ENCODE data around the gene CRTC3.

DNA sequence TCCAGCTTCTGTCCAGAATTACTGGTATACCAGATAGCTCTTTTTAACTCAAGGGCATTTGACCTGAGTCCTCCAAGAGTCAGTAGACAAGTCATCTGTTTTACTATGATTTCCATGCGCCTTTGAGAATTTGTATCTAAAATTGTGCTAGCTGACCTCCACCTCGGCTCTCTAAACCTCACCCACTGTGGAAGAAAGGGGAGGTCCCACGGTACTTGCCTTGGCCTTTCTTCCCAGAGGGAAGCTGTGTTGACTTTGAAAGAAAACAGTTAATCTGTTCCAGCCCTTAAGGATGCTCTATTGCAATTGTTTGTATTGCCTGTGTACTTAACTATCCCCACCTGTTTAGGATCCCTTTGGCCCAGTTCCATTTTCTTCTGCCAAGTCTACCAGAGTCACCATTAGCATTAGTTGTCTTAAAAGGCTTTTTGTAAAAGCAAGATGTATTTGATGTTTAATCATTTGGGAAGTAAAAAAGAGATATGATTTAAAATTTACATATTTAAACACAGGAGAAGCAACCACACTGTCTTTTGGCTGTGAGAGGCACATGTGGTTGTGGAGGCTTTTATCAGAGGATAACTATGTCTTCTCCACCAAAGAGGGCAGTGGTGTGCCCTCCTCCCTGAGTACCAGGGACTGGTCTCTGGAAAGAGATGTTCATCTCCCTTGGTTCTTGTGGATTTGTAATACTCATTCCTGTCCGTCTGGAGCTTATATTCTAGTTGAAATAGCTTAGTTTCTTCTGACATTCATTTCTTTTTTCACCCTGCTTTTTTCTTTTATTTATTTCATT, 88.8 kb downstream of the CRTC3 start:
- no peak for TF ChIP-seq CTCF (conservative IDR thresholded peaks at IDR 0.05; ENCODE audit: low read depth, low read length)
- no peak for TF ChIP-seq EZH2 (IDR thresholded peaks at IDR 0.05; ENCODE audit: borderline replicate concordance, low read depth, low read length, poor library complexity, severe bottlenecking)

All from A673 (cell line).